K562 (cell line): Measurements from ENCODE around the gene TMEM121.

ENCODE experiments used
- EZH2 ChIP-seq: IDR thresholded peaks from 2 replicates; pipeline ENCODE4 v1.6.1; 2012; ENCODE audit warnings: low read depth, mild to moderate bottlenecking, inconsistent platforms, low read length, borderline replicate concordance
- MTA1 ChIP-seq: fragments of 450-650 bp; IDR thresholded peaks from 2 replicates; pipeline ENCODE4 v1.6.1; 2017; ENCODE audit warnings: borderline replicate concordance
- SMARCC2 ChIP-seq: fragments of 450-650 bp; IDR thresholded peaks from 2 replicates; pipeline ENCODE4 v1.6.1; 2017; ENCODE audit warnings: antibody characterized with exemption, moderate library complexity, mild to moderate bottlenecking, low read depth
- SOX6 ChIP-seq: fragments of 450-650 bp; IDR thresholded peaks from 2 replicates; pipeline ENCODE4 v1.6.1; 2014; ENCODE audit warnings: mild to moderate bottlenecking
- ZBTB7A ChIP-seq: IDR thresholded peaks from 2 replicates; pipeline ENCODE4 v1.6.1; 2011; ENCODE audit warnings: low read depth, mild to moderate bottlenecking, low read length, moderate library complexity, borderline replicate concordance; ENCODE audit not compliant: control insufficient read depth

DNA sequence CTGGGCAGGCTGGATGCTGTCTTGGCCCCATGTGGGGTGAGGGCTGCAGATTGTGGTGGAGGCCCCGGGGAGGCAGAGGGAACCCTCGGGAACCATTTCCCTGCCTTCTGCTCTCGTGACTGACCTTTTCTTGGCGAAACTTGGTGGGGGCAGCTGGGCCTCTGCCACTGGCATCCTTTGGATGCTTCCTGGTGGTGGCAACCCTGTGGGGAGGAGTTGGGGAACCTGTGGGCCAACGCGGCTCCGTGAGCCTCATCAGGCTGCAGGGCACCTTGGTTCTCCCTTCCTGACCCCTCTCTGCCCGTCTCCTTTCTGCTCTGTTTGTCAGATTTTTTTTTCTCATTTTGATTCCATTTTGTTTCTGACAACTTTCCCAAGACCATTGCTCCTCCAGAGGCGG lies 14.4 kb downstream of the TMEM121 start:
- TF ChIP-seq MTA1 (no peak), ZBTB7A (no peak), SOX6 (no peak), EZH2 (no peak), SMARCC2 (no peak)
